Mammary epithelial cell (primary cell): ENCODE results near the gene TFB2M.

Experiments
- EZH2 ChIP-seq: IDR thresholded peaks from 2 replicates; pipeline ENCODE4 v1.6.1; 2012; ENCODE audit warnings: low read length, inconsistent platforms, borderline replicate concordance
- TF ChIP-seq, protein P1 (sequence below), 2 donors: IDR thresholded peaks in 1 of 2; conservative IDR thresholded peaks in 1 of 2; 2 replicates each; pipeline ENCODE4 v1.5.1; 2011 to 2012; ENCODE audit warnings: inconsistent platforms in 2 of 2, low read length in 2 of 2, mild to moderate bottlenecking in 2 of 2, control low read depth in 1 of 2, low read depth in 1 of 2; ENCODE audit not compliant: insufficient read depth in 1 of 2; ENCODE audit errors: extremely low read depth in 1 of 2

- TF ChIP-seq, protein P1, sequence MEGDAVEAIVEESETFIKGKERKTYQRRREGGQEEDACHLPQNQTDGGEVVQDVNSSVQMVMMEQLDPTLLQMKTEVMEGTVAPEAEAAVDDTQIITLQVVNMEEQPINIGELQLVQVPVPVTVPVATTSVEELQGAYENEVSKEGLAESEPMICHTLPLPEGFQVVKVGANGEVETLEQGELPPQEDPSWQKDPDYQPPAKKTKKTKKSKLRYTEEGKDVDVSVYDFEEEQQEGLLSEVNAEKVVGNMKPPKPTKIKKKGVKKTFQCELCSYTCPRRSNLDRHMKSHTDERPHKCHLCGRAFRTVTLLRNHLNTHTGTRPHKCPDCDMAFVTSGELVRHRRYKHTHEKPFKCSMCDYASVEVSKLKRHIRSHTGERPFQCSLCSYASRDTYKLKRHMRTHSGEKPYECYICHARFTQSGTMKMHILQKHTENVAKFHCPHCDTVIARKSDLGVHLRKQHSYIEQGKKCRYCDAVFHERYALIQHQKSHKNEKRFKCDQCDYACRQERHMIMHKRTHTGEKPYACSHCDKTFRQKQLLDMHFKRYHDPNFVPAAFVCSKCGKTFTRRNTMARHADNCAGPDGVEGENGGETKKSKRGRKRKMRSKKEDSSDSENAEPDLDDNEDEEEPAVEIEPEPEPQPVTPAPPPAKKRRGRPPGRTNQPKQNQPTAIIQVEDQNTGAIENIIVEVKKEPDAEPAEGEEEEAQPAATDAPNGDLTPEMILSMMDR (conservative IDR thresholded peaks at IDR 0.05 in 1 of 2, IDR thresholded peaks at IDR 0.05 in 1 of 2; ENCODE audit: extremely low read depth in 1 of 2, insufficient read depth in 1 of 2, low read depth in 1 of 2, low read length in 2 of 2), result no peak
- no peak for TF ChIP-seq EZH2
Measured at GRCh38 chr1:246591958-246592357, 25.9 kb upstream of the TFB2M start.
